ENCODE measurements around the gene AFDN. TPM values are rescaled to one million over a fixed set of nuclear protein-coding genes. Genes with fewer than 3 reads are reported as not detected.

AFDN gene
- total and polyA plus RNA-seq, 8 donors = 137 to 422 (median 284) TPM

DNA sequence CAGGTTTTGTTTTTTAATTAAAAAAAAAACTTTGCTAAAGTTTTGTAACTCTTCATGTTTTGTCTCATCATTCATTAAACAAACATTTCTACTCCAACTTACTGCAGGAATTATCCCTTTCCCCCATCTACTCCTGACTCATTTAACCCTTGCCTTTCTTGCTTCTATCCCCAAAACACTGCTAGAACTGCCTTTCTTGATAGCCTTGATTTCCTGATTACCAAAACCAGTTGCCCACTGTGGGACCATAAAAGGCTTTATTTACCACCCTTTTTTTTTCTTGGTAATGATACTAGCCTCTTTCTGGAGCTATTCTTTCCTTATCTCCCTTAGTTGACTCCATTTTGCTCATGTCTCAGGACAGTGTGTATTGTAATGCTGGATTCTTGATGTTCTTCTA, 15.3 kb downstream of the AFDN start:
- peaks cover 0 to 25% of the 10 kb centered on the region in 2 donors for H3K4me1 ChIP-seq
- intact Hi-C loops (cut with DNase I) = no loop called here
- TF ChIP-seq CTCF (IDR thresholded peaks at IDR 0.05) = no peak
- no peak for ATAC-seq
- no peak for DNase-seq
- no peaks in the 10 kb centered on the region for H3K36me3 ChIP-seq
- H3K27ac ChIP-seq = no peak overlapping the region
- no peaks in the 10 kb centered on the region for H3K27me3 ChIP-seq
- H3K4me3 ChIP-seq = no peak overlapping the region
- H3K9me3 ChIP-seq = no peaks in the 10 kb centered on the region

DNA sequence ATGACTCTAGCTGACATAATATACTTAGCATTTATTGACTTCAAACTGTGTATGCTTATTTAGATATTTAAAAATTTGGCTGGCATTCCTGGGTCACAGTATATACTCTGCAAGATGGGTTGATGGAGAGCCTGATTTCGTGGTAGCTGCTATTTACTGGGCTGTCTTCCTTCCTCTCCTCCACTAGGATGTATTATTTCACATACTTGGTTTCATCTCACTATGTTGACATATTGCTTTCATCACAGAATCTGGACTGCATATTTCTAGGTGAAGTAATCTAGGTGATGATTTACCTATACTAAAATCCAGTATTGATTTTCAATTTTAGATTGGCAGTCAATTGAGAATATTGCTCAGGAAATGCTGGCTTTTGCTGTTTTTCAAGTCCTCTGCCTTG, 15.7 kb downstream of the AFDN start:
- Histone ChIP-seq H3K27ac (no peak overlapping the region), H3K4me3 (no peak overlapping the region), H3K27me3 (no peaks in the 10 kb centered on the region), H3K9me3 (no peaks in the 10 kb centered on the region), H3K4me1 (peaks cover 0 to 30% of the 10 kb centered on the region in 2 donors), H3K36me3 (no peaks in the 10 kb centered on the region)
- TF ChIP-seq CTCF (IDR thresholded peaks at IDR 0.05) = no peak
- ATAC-seq = no peak
- no peak for DNase-seq
- intact Hi-C loops (cut with DNase I) = no loop called here

DNA sequence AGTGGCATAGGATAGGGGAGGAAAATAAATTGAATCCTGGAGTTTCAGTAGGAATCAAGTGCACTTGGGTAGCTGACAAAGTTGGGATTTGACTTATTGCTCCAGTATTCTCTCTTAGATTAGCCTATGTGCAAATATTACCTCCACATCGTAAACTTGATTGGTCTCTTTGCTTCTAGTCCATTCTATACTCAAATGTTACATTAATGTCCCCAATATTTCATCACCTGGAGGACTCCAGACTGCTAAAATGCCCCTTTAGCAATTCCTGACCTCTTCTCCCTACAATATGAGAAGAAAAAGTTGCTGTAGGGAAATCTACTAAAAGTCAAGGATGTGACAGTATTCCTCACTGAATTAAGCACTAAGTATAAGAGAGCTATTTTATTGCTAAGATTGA, 16.3 kb downstream of the AFDN start:
- intact Hi-C loops (cut with DNase I) = no loop called here
- Histone ChIP-seq H3K9me3 (no peaks in the 10 kb centered on the region), H3K36me3 (no peaks in the 10 kb centered on the region), H3K4me1 (peaks cover 0 to 35% of the 10 kb centered on the region in 2 donors), H3K4me3 (no peak overlapping the region), H3K27me3 (no peaks in the 10 kb centered on the region), H3K27ac (no peak overlapping the region)
- no peak for TF ChIP-seq CTCF (IDR thresholded peaks at IDR 0.05)
- DNase-seq (no peak), ATAC-seq (no peak)

DNA sequence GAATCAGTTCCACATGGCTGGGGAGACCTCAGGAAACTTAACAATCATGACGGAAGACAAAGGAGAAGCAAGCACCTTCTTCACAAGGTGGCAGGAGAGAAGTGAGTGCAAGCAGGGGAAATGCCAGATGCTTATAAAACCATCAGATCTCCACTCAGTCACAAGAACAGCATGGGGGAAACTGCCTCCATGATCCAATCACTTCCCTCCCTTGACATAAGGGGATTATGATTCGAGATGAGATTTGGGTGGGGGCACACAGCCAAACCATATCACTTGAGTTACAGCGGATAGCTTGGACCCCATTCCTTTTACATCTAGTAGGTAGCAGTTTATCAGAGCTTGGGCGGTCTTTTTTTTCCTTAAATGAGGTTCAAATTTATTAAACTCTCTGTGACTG, 19.1 kb downstream of the AFDN start:
- H3K36me3 ChIP-seq = no peaks in the 10 kb centered on the region

DNA sequence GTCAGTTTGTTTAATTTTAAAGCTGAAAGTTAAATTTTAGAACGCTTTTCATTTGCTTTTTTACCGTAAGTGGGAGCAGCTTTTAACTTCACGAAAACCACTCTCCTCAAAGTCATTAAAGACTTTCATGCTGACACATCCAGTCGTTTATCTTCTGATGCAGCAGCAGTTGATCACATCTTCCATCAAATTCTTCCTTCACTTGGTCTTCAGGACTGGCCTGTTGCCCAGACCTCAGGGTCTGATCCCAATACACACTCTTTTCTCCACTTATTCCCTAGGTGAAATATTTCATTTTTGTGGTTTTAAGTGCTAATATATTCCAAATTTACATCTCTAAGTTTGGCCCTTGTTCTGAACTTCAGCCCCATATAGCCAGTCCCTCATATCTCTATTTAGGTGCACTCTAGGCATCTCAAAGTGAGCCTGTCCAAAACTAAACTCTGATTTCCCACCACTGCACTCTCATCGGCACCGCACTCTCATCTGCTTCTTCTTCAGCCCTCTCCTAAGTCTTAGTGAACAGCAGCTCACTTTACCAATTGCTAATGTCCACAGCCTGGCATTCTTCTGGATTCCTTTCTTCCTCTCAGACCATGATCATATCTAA, 20.4 kb downstream of the AFDN start:
- peaks cover 3 to 21% of the 10 kb centered on the region in 2 donors for H3K4me1 ChIP-seq
- no peak for ATAC-seq
- no peak overlapping the region for H3K4me3 ChIP-seq
- H3K27me3 ChIP-seq = no peaks in the 10 kb centered on the region
- H3K36me3 ChIP-seq = no peaks in the 10 kb centered on the region
- no peak overlapping the region for H3K27ac ChIP-seq
- no peak for DNase-seq
- no peak for TF ChIP-seq CTCF (IDR thresholded peaks at IDR 0.05)
- intact Hi-C loops (cut with DNase I) = no loop called here
- H3K9me3 ChIP-seq = no peaks in the 10 kb centered on the region

More for the DNA sequence above, 19.1 kb downstream of the AFDN start:
- no peak for TF ChIP-seq CTCF (IDR thresholded peaks at IDR 0.05)
- Histone ChIP-seq H3K4me3 (no peak overlapping the region), H3K27ac (no peak overlapping the region), H3K27me3 (no peaks in the 10 kb centered on the region), H3K9me3 (no peaks in the 10 kb centered on the region), H3K4me1 (peaks cover 3 to 26% of the 10 kb centered on the region in 2 donors)
- ATAC-seq = no peak
- no peak for DNase-seq
- intact Hi-C loops (cut with DNase I) = no loop called here
